Brain microvascular endothelial cell (primary cell): ENCODE measurements around the gene GALNT12.

Experiments
- DNase-seq: peaks from one replicate; pipeline ENCODE4 v3.0.0-alpha.2; 2020
- H3K27ac ChIP-seq: fragments of 250-450 bp; sonication (Bioruptor Pico); 2 replicates; pipeline ENCODE4 v1.5.1; 2020; ENCODE audit warnings: mild to moderate bottlenecking, moderate library complexity
- H3K27me3 ChIP-seq: fragments of 250-450 bp; sonication (Bioruptor Pico); replicated peaks from 2 replicates; pipeline ENCODE4 v1.5.1; 2020; ENCODE audit warnings: mild to moderate bottlenecking
- H3K36me3 ChIP-seq: fragments of 250-450 bp; sonication (Bioruptor Pico); replicated peaks from 2 replicates; pipeline ENCODE4 v1.5.1; 2020; ENCODE audit warnings: mild to moderate bottlenecking
- H3K4me3 ChIP-seq: 2 replicates; pipeline ENCODE4 v1.5.1; 2011; ENCODE audit warnings: low read depth, mild to moderate bottlenecking, control low read depth, low read length, moderate library complexity
- CTCF ChIP-seq: IDR thresholded peaks from 2 replicates; pipeline ENCODE4 v1.5.1; 2011; ENCODE audit warnings: low read depth, mild to moderate bottlenecking, moderate library complexity, low read length, control low read depth, inconsistent platforms; ENCODE audit errors: missing control alignments
- in situ Hi-C: cut with HindIII; loops from 2 replicates; pipeline ENCODE4 v1.10.0; 2017; ENCODE audit warnings: low sequenced_read_pairs, low pct_ligation_motif_present

The GALNT12 gene

DNA sequence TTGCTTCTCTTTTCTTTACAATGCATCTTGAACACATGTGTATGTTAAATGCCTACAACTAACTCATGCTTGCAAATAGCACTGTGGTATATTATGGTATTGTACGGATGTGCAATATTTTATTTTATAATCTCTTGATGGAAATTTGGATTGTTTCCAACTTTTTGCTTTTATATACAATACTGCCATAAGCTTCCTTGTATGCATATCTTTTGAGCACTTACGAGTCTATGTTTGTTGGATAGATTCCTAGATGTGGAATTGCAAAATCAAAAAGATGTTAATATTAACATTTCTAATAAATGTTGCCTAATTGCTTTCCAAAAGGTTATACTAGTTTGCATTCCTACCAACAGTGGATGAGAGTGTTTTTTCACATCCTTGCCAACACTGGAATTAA lies 3.4 kb upstream of the GALNT12 start:
- in situ Hi-C loops, result no loop called here
- Histone ChIP-seq H3K27ac (no peak overlapping the region), H3K36me3 (no peaks in the 10 kb centered on the region), H3K4me3 (no peak overlapping the region), H3K27me3 (no peaks in the 10 kb centered on the region)
- no peak for TF ChIP-seq CTCF
- no peak for DNase-seq

DNA sequence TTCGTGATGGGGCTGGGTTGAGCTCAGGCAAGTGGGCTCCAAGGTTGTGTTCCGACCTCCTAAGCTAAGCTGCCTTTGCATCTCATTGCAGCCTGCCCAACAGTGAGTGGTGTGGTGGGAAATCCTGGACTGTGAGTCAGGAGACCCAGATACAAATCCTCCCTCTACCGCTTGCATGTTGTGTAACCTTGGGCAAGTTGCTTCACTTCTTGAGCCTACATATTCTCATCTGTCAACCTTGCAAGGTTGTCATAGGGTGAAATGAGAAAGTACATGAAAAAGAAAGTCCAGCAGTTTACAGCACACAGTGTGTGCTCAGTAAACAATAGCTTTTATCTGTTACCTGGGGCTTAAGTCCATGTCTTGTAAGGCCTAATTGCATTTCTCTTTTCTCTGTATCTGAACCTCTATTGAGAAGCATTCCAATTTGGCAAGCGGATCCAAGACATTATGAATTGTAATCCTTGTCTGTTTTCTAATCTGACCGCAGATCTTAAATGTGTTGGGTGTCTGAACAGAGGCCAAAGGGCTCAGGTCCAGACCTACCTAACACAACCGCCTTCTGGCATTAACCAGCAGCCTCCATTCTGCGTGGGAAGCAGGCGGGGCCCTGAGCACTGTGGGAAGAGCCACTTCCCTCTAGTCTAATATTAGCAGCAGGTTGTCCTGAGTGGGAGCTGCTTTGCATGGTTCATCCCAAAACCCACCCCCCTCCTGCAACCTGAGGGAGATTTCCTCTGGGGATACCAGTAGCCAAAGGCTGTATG lies 1.8 kb upstream of the GALNT12 start:
- DNase-seq, result peak; percentile 58
- in situ Hi-C loops, result no loop called here
- Histone ChIP-seq H3K27me3 (no peaks in the 10 kb centered on the region), H3K4me3 (no peak overlapping the region), H3K36me3 (no peaks in the 10 kb centered on the region), H3K27ac (no peak overlapping the region)
- TF ChIP-seq CTCF, result no peak

DNA sequence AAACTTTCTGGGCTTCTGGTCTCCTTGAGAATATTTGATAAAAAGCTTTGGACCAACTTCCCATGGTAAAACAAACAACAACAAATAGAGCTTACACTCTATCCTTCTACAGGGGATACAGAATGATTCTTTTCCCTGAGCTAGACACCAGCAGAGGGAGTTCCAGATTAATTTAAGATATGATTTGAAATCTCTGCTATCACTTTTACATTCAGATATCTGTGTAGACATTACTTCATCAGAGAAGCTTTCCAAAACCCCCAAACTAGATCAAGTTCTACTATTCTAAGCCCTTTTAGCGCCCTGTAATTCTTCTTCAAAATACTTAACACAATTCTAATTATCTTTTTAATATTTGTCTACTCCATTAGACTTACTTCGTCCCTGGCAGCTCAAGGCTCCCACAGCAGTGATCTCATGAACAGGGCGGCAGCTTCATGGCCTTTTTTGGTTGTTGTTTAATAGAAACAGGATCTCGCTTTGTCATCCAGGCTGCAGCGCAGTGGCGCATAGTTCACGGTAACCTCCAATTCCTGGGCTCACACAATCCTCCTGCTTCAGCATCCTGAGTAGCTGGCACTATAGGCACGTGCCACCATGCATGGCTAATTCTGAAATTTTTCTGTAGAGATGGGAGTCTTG lies 955 bp upstream of the GALNT12 start:
- no peaks in the 10 kb centered on the region for H3K27me3 ChIP-seq
- peak; percentile 36 for TF ChIP-seq CTCF
- H3K36me3 ChIP-seq, result no peaks in the 10 kb centered on the region
- H3K4me3 ChIP-seq, result no peak overlapping the region
- H3K27ac ChIP-seq, result no peak overlapping the region
- in situ Hi-C loops, result no loop called here
- DNase-seq, result no peak

DNA sequence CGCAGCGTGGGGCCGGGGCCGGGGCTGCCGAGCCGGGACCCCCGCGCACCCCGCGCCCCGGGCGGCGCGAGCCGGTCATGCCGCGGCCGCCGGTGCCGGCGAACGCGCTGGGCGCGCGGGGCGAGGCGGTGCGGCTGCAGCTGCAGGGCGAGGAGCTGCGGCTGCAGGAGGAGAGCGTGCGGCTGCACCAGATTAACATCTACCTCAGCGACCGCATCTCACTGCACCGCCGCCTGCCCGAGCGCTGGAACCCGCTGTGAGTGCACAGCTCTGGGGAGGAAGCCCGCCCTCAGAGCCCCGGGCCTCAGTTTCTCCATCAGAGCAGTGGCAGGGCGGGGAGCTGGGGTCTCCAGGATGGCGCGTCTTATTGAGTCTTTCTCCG lies 335 bp downstream of the GALNT12 start:
- no peak for TF ChIP-seq CTCF
- H3K27ac ChIP-seq, result no peak overlapping the region
- no peak for DNase-seq

GRCh38 chr9:98808411-98808815 lies 943 bp downstream of the GALNT12 start:
- no peak for TF ChIP-seq CTCF
- no peak for DNase-seq
- in situ Hi-C loops, result no loop called here
- peak overlapping the region; percentile 61 for H3K4me3 ChIP-seq
- H3K27me3 ChIP-seq, result no peaks in the 10 kb centered on the region
- H3K36me3 ChIP-seq, result no peaks in the 10 kb centered on the region
- H3K27ac ChIP-seq, result no peak overlapping the region

More for the DNA sequence above, 335 bp downstream of the GALNT12 start:
- Histone ChIP-seq H3K36me3 (no peaks in the 10 kb centered on the region), H3K4me3 (peak overlapping the region; percentile 61), H3K27me3 (no peaks in the 10 kb centered on the region)
- in situ Hi-C loops, result no loop called here
